MV-4-11 (cell line): ENCODE measurements around the gene RASGRP2.

Experiments
- DNase-seq: peaks from one replicate; lab custom pipeline; 2025; lab: John Stamatoyannopoulos, UW

Gene RASGRP2

GRCh38 chr11:64743591-64744543 lies at the start of gene RASGRP2:
Gene RASGRP2 (minus strand): TSS chr11:64744142. CDS start chr11:64742866, 1,276 bp downstream.
- peak; percentile 84 for DNase-seq

GRCh38 chr11:64792482-64792881 lies 48.5 kb upstream of the RASGRP2 start:
- no peak for DNase-seq

- no peak for DNase-seq
Measured at GRCh38 chr11:64791781-64792291, 47.9 kb upstream of the RASGRP2 start.

GRCh38 chr11:64790205-64791095 lies 46.5 kb upstream of the RASGRP2 start:
- no peak for DNase-seq

- no peak for DNase-seq
Measured at GRCh38 chr11:64789331-64790204, 45.6 kb upstream of the RASGRP2 start.

GRCh38 chr11:64788321-64789215 lies 44.6 kb upstream of the RASGRP2 start:
- DNase-seq: no peak

GRCh38 chr11:64787526-64788320 lies 43.8 kb upstream of the RASGRP2 start:
- DNase-seq: peak; percentile 28

GRCh38 chr11:64786308-64786707 lies 42.4 kb upstream of the RASGRP2 start:
- no peak for DNase-seq

GRCh38 chr11:64784813-64785581 lies 41.1 kb upstream of the RASGRP2 start:
- DNase-seq: no peak

- DNase-seq: peak; percentile 100
Measured at GRCh38 chr11:64778473-64779298, 34.7 kb upstream of the RASGRP2 start, which contains the start of gene SF1. Gene SF1 (minus strand): TSS chr11:64778542. CDS start chr11:64778392, 150 bp downstream.

- no peak for DNase-seq
Measured at GRCh38 chr11:64778223-64778472, 34.2 kb upstream of the RASGRP2 start.

- DNase-seq: peak; percentile 70
Measured at GRCh38 chr11:64777449-64778222, 33.7 kb upstream of the RASGRP2 start.

GRCh38 chr11:64776875-64777274 lies 32.9 kb upstream of the RASGRP2 start:
- no peak for DNase-seq

GRCh38 chr11:64776425-64776824 lies 32.5 kb upstream of the RASGRP2 start:
- DNase-seq: no peak

- DNase-seq: no peak
Measured at GRCh38 chr11:64774144-64774543, 30.2 kb upstream of the RASGRP2 start.

- DNase-seq: peak; percentile 43
Measured at GRCh38 chr11:64772303-64773018, 28.5 kb upstream of the RASGRP2 start.

GRCh38 chr11:64771861-64772260 lies 27.9 kb upstream of the RASGRP2 start:
- DNase-seq: peak; percentile 86
